ENCODE measurements around the gene HOXD13. TPM values are rescaled to one million over a fixed set of nuclear protein-coding genes. Genes with fewer than 3 reads are reported as not detected.

HOXD13 gene
- total RNA-seq, 1 experiment from 2014 or later = not detected

DNA sequence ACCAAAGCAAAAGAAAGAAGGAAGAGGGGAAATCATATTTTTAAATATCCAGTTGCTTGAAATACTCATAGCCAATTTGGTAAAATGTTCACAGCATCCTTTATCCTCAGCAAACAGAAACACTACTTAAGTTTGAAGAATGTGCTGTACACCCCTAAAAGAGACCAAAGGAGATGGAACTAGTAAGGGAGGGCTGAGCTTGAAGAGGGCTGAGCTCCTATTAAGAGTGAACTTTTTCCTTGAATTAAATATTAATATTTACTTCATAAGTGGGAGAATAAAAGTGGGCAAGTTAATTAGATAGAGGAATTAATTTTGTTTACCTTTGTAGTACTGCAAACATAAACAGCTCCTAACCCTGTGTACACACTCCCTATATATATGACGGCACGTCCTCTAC is 15.7 kb upstream of the HOXD13 start:
- H3K27ac ChIP-seq = no peak overlapping the region
- H3K9me2 ChIP-seq (ENCODE audit: insufficient read depth) = no peaks in the 10 kb centered on the region
- H3K27me3 ChIP-seq (ENCODE audit: insufficient read depth, low read depth) = peaks cover 68% of the 10 kb centered on the region
- no peak for DNase-seq
- no peaks in the 10 kb centered on the region for H3F3A ChIP-seq (ENCODE audit: insufficient read depth, low read depth)
- no peaks in the 10 kb centered on the region for H3K79me2 ChIP-seq (ENCODE audit: low read depth)
- BruUV-seq (replicated peaks) = no TSS peak
- H3K9me3 ChIP-seq (ENCODE audit: insufficient read depth, low read depth) = no peaks in the 10 kb centered on the region; the same call in 1 of the 2 replicates
- no peaks in the 10 kb centered on the region for H3K36me3 ChIP-seq (ENCODE audit: low read depth)
- ChIA-PET CTCF (no interaction called here), POLR2A (ENCODE audit: unreplicated experiment) (no interaction called here)
- intact Hi-C loops (cut with micrococcal nuclease; ENCODE audit: unreplicated experiment) = no loop called here
- no peaks in the 10 kb centered on the region for H4K20me1 ChIP-seq (ENCODE audit: insufficient read depth)
- H2AFZ ChIP-seq = no peak overlapping the region
- no peak overlapping the region for H3K4me2 ChIP-seq
- H3K4me3 ChIP-seq = no peak overlapping the region
- TF ChIP-seq, protein P1, sequence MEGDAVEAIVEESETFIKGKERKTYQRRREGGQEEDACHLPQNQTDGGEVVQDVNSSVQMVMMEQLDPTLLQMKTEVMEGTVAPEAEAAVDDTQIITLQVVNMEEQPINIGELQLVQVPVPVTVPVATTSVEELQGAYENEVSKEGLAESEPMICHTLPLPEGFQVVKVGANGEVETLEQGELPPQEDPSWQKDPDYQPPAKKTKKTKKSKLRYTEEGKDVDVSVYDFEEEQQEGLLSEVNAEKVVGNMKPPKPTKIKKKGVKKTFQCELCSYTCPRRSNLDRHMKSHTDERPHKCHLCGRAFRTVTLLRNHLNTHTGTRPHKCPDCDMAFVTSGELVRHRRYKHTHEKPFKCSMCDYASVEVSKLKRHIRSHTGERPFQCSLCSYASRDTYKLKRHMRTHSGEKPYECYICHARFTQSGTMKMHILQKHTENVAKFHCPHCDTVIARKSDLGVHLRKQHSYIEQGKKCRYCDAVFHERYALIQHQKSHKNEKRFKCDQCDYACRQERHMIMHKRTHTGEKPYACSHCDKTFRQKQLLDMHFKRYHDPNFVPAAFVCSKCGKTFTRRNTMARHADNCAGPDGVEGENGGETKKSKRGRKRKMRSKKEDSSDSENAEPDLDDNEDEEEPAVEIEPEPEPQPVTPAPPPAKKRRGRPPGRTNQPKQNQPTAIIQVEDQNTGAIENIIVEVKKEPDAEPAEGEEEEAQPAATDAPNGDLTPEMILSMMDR (conservative IDR thresholded peaks at IDR 0.05) = no peak
- TF ChIP-seq EZH2 (IDR thresholded peaks at IDR 0.05; ENCODE audit: low read depth) = no peak
- no peaks in the 10 kb centered on the region for H3K4me1 ChIP-seq (replicated peaks; ENCODE audit: insufficient read depth)

DNA sequence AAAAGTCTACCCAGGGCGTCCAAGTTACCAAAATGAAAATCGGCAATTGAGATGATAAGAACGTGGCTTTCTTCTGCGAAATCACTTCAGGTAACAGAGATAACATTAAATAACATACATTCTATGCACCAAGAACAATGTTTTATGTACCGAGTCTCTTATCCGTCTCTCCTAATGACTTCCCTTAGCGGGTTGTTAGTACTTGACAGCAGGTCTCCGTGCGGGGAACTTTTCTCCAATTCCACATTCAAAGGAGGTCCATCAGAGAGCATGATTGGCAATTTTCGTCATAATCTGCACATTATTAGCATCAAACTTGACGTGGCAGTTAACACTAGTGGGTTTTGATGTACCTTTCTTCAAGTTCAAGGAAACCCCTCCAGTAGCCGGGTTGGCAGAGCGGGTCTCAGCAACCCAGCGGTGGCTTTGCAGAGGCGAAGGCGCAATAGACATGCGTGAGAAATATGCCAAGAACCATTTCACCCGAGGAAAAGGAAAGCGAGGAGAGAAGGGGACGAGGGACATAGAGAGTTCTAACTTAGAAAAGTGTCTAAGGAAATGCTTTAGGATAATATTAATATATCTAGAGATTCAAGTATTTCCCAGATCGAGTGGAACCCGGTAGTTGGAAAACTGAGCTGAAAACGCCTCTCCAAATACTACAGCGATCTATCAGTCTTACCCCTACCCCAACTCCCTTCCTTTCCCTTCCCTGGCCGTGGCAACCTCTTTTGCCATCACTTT is 13.8 kb upstream of the HOXD13 start:
- Histone ChIP-seq H3F3A (ENCODE audit: insufficient read depth, low read depth) (no peaks in the 10 kb centered on the region), H3K79me2 (ENCODE audit: low read depth) (no peaks in the 10 kb centered on the region), H3K4me3 (no peak overlapping the region), H2AFZ (no peak overlapping the region), H3K36me3 (ENCODE audit: low read depth) (no peaks in the 10 kb centered on the region), H3K4me1 (replicated peaks; ENCODE audit: insufficient read depth) (no peaks in the 10 kb centered on the region), H3K9me2 (ENCODE audit: insufficient read depth) (no peaks in the 10 kb centered on the region), H3K4me2 (no peak overlapping the region), H3K27me3 (ENCODE audit: insufficient read depth, low read depth) (peaks cover 49% of the 10 kb centered on the region), H3K27ac (no peak overlapping the region), H4K20me1 (ENCODE audit: insufficient read depth) (no peaks in the 10 kb centered on the region), H3K9me3 (ENCODE audit: insufficient read depth, low read depth) (no peaks in the 10 kb centered on the region; the same call in 1 of the 2 replicates)
- no peak for DNase-seq
- BruUV-seq (replicated peaks) = no TSS peak
- TF ChIP-seq, protein P1 (conservative IDR thresholded peaks at IDR 0.05) = no peak
- no peak for TF ChIP-seq EZH2 (IDR thresholded peaks at IDR 0.05; ENCODE audit: low read depth)
- intact Hi-C loops (cut with micrococcal nuclease; ENCODE audit: unreplicated experiment) = no loop called here
- ChIA-PET POLR2A (ENCODE audit: unreplicated experiment) (no interaction called here), CTCF (no interaction called here)

DNA sequence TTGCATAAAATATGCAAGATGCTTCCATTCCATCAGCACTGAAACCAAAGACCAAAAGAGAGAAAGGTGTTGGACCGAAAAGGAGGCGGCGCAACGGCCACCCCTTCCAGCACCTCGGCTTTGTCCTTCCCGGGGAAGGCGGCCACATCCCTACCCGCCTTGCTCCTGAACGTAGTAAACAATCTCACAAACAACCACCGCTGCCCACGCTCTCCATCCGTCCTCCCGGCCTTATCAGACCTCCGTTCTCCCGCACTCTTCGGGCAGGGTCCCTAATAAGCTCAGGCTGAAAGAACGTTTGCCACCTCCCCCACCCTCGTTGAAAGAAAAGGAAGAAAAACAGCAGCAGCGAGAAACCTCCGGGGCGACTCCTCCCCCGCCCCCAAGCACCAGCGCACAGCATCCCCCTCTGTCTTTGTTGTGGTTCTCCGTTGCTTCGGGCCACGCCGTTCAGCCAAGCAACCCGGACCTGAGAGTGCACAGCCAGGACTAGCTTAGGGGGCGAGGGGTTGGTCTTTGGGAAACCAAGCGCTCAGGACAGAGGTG is 13.2 kb upstream of the HOXD13 start:
- TF ChIP-seq, protein P1 (conservative IDR thresholded peaks at IDR 0.05) = no peak
- TF ChIP-seq EZH2 (IDR thresholded peaks at IDR 0.05; ENCODE audit: low read depth) = no peak
- no peaks in the 10 kb centered on the region for H3K4me1 ChIP-seq (replicated peaks; ENCODE audit: insufficient read depth)
- H3K9me3 ChIP-seq (ENCODE audit: insufficient read depth, low read depth) = no peaks in the 10 kb centered on the region; the same call in 1 of the 2 replicates
- no peak overlapping the region for H3K27ac ChIP-seq
- H3F3A ChIP-seq (ENCODE audit: insufficient read depth, low read depth) = no peaks in the 10 kb centered on the region
- no peak overlapping the region for H3K4me3 ChIP-seq
- no peaks in the 10 kb centered on the region for H4K20me1 ChIP-seq (ENCODE audit: insufficient read depth)
- H3K4me2 ChIP-seq = no peak overlapping the region
- intact Hi-C loops (cut with micrococcal nuclease; ENCODE audit: unreplicated experiment) = no loop called here
- no peaks in the 10 kb centered on the region for H3K9me2 ChIP-seq (ENCODE audit: insufficient read depth)
- DNase-seq = no peak
- H3K27me3 ChIP-seq (ENCODE audit: insufficient read depth, low read depth) = peaks cover 43% of the 10 kb centered on the region
- H3K79me2 ChIP-seq (ENCODE audit: low read depth) = no peaks in the 10 kb centered on the region
- CTCF ChIA-PET = no interaction called here
- H2AFZ ChIP-seq = no peak overlapping the region
- no TSS peak for BruUV-seq (replicated peaks)
- POLR2A ChIA-PET (ENCODE audit: unreplicated experiment) = no interaction called here
- no peaks in the 10 kb centered on the region for H3K36me3 ChIP-seq (ENCODE audit: low read depth)

Data from PC-9 (cell line).